Vagina (tissue), 2 donors: ENCODE results near the gene ELAPOR2.

Experiments
- CTCF ChIP-seq, 3 experiments: fragments of 450-650 bp in 2 of 3; fragments of 200-600 bp in 1 of 3; sonication (generic) in 1 of 3; IDR thresholded peaks; one replicate each; pipeline ENCODE4 v1.5.1; 2017 to 2019; ENCODE audit warnings: antibody characterized with exemption in 3 of 3, mild to moderate bottlenecking in 2 of 3, moderate library complexity in 2 of 3
- POLR2A ChIP-seq, 2 donors: fragments of 450-650 bp; IDR thresholded peaks; one replicate each; pipeline ENCODE4 v1.6.1; 2017; ENCODE audit warnings: antibody characterized with exemption in 2 of 2, mild to moderate bottlenecking in 2 of 2, moderate library complexity in 2 of 2

DNA sequence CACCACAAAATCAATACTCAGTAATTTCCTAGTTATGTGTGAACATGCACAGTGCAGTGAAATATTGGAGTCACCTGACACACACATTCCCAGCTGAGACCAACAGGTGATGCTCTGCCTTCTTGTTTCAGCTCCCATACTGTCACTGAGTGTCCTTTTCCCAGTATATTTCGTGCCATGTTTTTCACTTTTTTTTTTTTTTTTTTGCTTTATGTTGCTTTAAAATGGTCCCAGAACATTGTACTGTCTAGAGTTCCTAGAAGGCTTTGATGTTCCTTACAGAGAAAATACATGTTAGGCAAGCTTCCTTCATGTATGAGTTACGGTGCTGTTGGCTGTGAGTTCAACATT lies 45.6 kb downstream of the ELAPOR2 start:
- no peak for TF ChIP-seq CTCF (IDR thresholded peaks at IDR 0.05)
- no peak for TF ChIP-seq POLR2A (IDR thresholded peaks at IDR 0.05)
